ENCODE measurements around the gene NKTR. TPM values are rescaled to one million over a fixed set of nuclear protein-coding genes. Genes with fewer than 3 reads are reported as not detected.

Gene NKTR
- total RNA-seq, 1 donor from 2014 or later: 118 TPM

GRCh38 chr3:42647821-42648459, 47.5 kb downstream of the NKTR start:
- H3K9me3 Mint-ChIP-seq (ENCODE audit: unreplicated experiment): no peaks in the 10 kb centered on the region

GRCh38 chr3:42649006-42649405, 48.5 kb downstream of the NKTR start:
- TF ChIP-seq CTCF (IDR thresholded peaks at IDR 0.05; ENCODE audit: unreplicated experiment): no peak
- Mint-ChIP-seq H3K4me1 (ENCODE audit: unreplicated experiment) (peaks cover 28% of the 10 kb centered on the region), H3K27me3 (ENCODE audit: unreplicated experiment) (peaks cover 14% of the 10 kb centered on the region), H3K27ac (ENCODE audit: unreplicated experiment) (peak overlapping the region; percentile 67), H3K4me3 (ENCODE audit: unreplicated experiment) (peak overlapping the region; percentile 60), H3K9me3 (ENCODE audit: unreplicated experiment) (no peaks in the 10 kb centered on the region), H3K36me3 (ENCODE audit: low read depth, unreplicated experiment) (peaks cover 31% of the 10 kb centered on the region)
- no peak for DNase-seq (ENCODE audit: low spot score)

More at GRCh38 chr3:42647821-42648459, 47.5 kb downstream of the NKTR start:
- H3K27ac Mint-ChIP-seq (ENCODE audit: unreplicated experiment): peak overlapping the region; percentile 13
- no peak for TF ChIP-seq CTCF (IDR thresholded peaks at IDR 0.05; ENCODE audit: unreplicated experiment)
- H3K4me1 Mint-ChIP-seq (ENCODE audit: unreplicated experiment): peaks cover 25% of the 10 kb centered on the region
- no peak for DNase-seq (ENCODE audit: low spot score)
- peaks cover 31% of the 10 kb centered on the region for H3K36me3 Mint-ChIP-seq (ENCODE audit: low read depth, unreplicated experiment)
- H3K4me3 Mint-ChIP-seq (ENCODE audit: unreplicated experiment): no peak overlapping the region
- H3K27me3 Mint-ChIP-seq (ENCODE audit: unreplicated experiment): peaks cover 12% of the 10 kb centered on the region

DNA sequence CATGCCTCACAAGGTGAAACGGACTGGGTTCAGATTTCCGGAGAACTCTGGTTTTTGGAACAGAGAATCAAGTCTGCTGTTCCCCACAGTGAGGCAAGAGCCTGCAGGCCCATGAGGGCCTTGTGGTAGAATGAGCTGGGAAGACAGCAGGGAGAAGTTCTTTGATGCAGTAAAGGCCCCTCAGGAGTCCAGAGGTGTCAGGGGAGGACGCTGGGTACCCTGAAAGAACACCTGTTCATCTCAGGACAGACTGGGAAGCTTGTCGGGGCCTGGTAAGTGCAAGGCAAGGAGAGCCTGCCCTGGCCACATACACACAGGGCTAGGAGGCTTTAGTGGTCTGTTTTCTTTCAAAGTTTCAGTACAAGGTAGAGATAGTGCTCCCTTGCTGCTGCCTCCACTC, 49.3 kb downstream of the NKTR start:
- H3K36me3 Mint-ChIP-seq (ENCODE audit: low read depth, unreplicated experiment): peaks cover 27% of the 10 kb centered on the region
- H3K27ac Mint-ChIP-seq (ENCODE audit: unreplicated experiment): no peak overlapping the region
- DNase-seq (ENCODE audit: low spot score): no peak
- no peak overlapping the region for H3K4me3 Mint-ChIP-seq (ENCODE audit: unreplicated experiment)
- no peak for TF ChIP-seq CTCF (IDR thresholded peaks at IDR 0.05; ENCODE audit: unreplicated experiment)
- peaks cover 28% of the 10 kb centered on the region for H3K4me1 Mint-ChIP-seq (ENCODE audit: unreplicated experiment)
- H3K9me3 Mint-ChIP-seq (ENCODE audit: unreplicated experiment): no peaks in the 10 kb centered on the region
- H3K27me3 Mint-ChIP-seq (ENCODE audit: unreplicated experiment): peaks cover 12% of the 10 kb centered on the region

GRCh38 chr3:42651248-42652091, 51.0 kb downstream of the NKTR start:
- Mint-ChIP-seq H3K9me3 (ENCODE audit: unreplicated experiment) (no peaks in the 10 kb centered on the region), H3K4me3 (ENCODE audit: unreplicated experiment) (peak overlapping the region; percentile 68), H3K27ac (ENCODE audit: unreplicated experiment) (peak overlapping the region; percentile 90), H3K27me3 (ENCODE audit: unreplicated experiment) (peaks cover 16% of the 10 kb centered on the region), H3K4me1 (ENCODE audit: unreplicated experiment) (peaks cover 36% of the 10 kb centered on the region), H3K36me3 (ENCODE audit: low read depth, unreplicated experiment) (peaks cover 16% of the 10 kb centered on the region)
- TF ChIP-seq CTCF (IDR thresholded peaks at IDR 0.05; ENCODE audit: unreplicated experiment): no peak
- DNase-seq (ENCODE audit: low spot score): no peak

DNA sequence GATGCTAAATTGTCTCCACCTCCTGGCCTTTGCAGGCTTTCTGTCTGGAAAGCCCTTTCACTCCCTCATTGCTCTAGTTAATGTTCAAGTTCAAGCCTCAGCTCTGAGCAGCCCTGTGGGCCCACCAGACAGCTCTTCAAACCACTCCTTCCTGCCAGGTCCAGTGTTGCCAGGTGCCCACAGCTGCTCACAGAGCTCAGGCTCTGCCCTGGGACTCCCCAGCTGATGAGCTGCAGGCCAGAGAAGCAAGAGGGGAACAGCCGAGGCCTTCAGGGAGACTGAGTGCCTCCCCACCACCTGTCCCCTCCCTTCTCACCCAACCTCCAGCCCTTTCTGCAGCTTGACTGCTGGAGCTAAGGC, 51.7 kb downstream of the NKTR start:
- DNase-seq (ENCODE audit: low spot score): no peak
- no peak for TF ChIP-seq CTCF (IDR thresholded peaks at IDR 0.05; ENCODE audit: unreplicated experiment)
- peak overlapping the region; percentile 68 for H3K4me3 Mint-ChIP-seq (ENCODE audit: unreplicated experiment)
- H3K27ac Mint-ChIP-seq (ENCODE audit: unreplicated experiment): peak overlapping the region; percentile 90
- peaks cover 12% of the 10 kb centered on the region for H3K36me3 Mint-ChIP-seq (ENCODE audit: low read depth, unreplicated experiment)
- peaks cover 19% of the 10 kb centered on the region for H3K27me3 Mint-ChIP-seq (ENCODE audit: unreplicated experiment)
- no peaks in the 10 kb centered on the region for H3K9me3 Mint-ChIP-seq (ENCODE audit: unreplicated experiment)
- peaks cover 30% of the 10 kb centered on the region for H3K4me1 Mint-ChIP-seq (ENCODE audit: unreplicated experiment)
